Natural killer cell (primary cell): ENCODE results near the gene KRTAP5-4. TPM values are rescaled to one million over a fixed set of nuclear protein-coding genes. Genes with fewer than 3 reads are reported as not detected.
A peak's percentile ranks its signal among the peaks of the same experiment; 100 is the strongest.

ENCODE experiments used
- ATAC-seq, 3 donors: fragments of 150-1000 bp in 2 of 3; fragments of 200-7000 bp in 1 of 3; cut with Tn5 transposase; 1 replicate in 1 of 3; 2 replicates in 2 of 3; pipeline ENCODE4 v1.10.0; 2021; ENCODE audit warnings: mild to moderate bottlenecking in 2 of 3, moderate library complexity in 2 of 3
- DNase-seq, 2 donors: peaks; one replicate each; pipeline versions ENCODE4 v3.0.0 to v3.0.0-alpha.2; 2013 to 2021; ENCODE audit warnings: mixed read lengths in 1 of 2
- H3K27ac ChIP-seq: one replicate; pipeline ENCODE4 v1.5.1; 2013; ENCODE audit warnings: mild to moderate bottlenecking, low read length
- H3K27me3 ChIP-seq: one replicate; pipeline ENCODE4 v1.6.1; 2013; ENCODE audit warnings: low read length; ENCODE audit not compliant: control insufficient read depth, insufficient read depth
- H3K36me3 ChIP-seq: one replicate; pipeline ENCODE4 v1.6.1; 2013; ENCODE audit warnings: low read length; ENCODE audit not compliant: control insufficient read depth, insufficient read depth
- H3K4me1 ChIP-seq: one replicate; pipeline ENCODE4 v1.6.1; 2013; ENCODE audit warnings: low read length; ENCODE audit not compliant: control insufficient read depth, insufficient read depth
- H3K4me3 ChIP-seq: one replicate; pipeline ENCODE4 v1.5.1; 2013; ENCODE audit warnings: low read length
- H3K9me3 ChIP-seq: one replicate; pipeline ENCODE4 v1.6.1; 2013; ENCODE audit warnings: low read length; ENCODE audit not compliant: control insufficient read depth, insufficient read depth
- H3K27ac Mint-ChIP-seq, 2 donors: one replicate each; pipeline ENCODE4 v1.8.0; 2022; ENCODE audit warnings: mild to moderate bottlenecking in 2 of 2, mixed read lengths in 2 of 2, moderate library complexity in 1 of 2
- H3K27me3 Mint-ChIP-seq, 2 donors: one replicate each; pipeline ENCODE4 v1.8.0; 2022; ENCODE audit warnings: low read depth in 2 of 2, mixed read lengths in 2 of 2
- H3K36me3 Mint-ChIP-seq: one replicate; pipeline ENCODE4 v1.8.0; 2022; ENCODE audit warnings: mixed read lengths
- H3K4me1 Mint-ChIP-seq, 2 donors: one replicate each; pipeline ENCODE4 v1.8.0; 2022; ENCODE audit warnings: mixed read lengths in 2 of 2
- H3K4me3 Mint-ChIP-seq: one replicate; pipeline ENCODE4 v1.8.0; 2022; ENCODE audit warnings: mild to moderate bottlenecking, moderate library complexity, mixed read lengths
- H3K9me3 Mint-ChIP-seq, 2 donors: one replicate each; pipeline ENCODE4 v1.8.0; 2022; ENCODE audit warnings: mixed read lengths in 2 of 2
- WGBS: methylation state at CpG from one replicate; pipeline ENCODE4 v1.1.7; 2013; ENCODE audit warnings: missing lambda C conversion rate; ENCODE audit not compliant: insufficient coverage; 5-methylcytosine and 5-hydroxymethylcytosine counted together
- intact Hi-C: fragments of 100-400 bp; cut with micrococcal nuclease; formaldehyde crosslinking; loops from one replicate; pipeline ENCODE4 v1.14.2; 2022
- total RNA-seq, 4 donors: library from RNA; stranded (reverse); fragments of 120-200 nt in 1 of 4; gene quantifications; one replicate each; pipeline versions ENCODE4 v1.2.3 to v1.2.4, GENCODE V29; 2013 to 2022
- TF ChIP-seq, protein P1 (sequence below): fragments of 200-600 bp; IDR thresholded peaks from one replicate; pipeline ENCODE4 v1.8.0; 2022; ENCODE audit warnings: antibody characterized with exemption

The KRTAP5-4 gene
- total RNA-seq, 3 donors from 2014 or later (not counting 1 experiment from before 2014, with no cell fraction given) = not detected

GRCh38 chr11:1660111-1660867, 38.4 kb upstream of the KRTAP5-4 start:
- Mint-ChIP-seq H3K27me3 (peaks cover 8 to 21% of the 10 kb centered on the region in 2 donors), H3K9me3 (no peaks in the 10 kb centered on the region), H3K36me3 (peaks cover 6% of the 10 kb centered on the region), H3K4me1 (peaks cover 32 to 40% of the 10 kb centered on the region in 2 donors), H3K4me3 (peak overlapping the region; percentile 88), H3K27ac (peak overlapping the region; percentile 67 to 74)
- TF ChIP-seq, protein P1, sequence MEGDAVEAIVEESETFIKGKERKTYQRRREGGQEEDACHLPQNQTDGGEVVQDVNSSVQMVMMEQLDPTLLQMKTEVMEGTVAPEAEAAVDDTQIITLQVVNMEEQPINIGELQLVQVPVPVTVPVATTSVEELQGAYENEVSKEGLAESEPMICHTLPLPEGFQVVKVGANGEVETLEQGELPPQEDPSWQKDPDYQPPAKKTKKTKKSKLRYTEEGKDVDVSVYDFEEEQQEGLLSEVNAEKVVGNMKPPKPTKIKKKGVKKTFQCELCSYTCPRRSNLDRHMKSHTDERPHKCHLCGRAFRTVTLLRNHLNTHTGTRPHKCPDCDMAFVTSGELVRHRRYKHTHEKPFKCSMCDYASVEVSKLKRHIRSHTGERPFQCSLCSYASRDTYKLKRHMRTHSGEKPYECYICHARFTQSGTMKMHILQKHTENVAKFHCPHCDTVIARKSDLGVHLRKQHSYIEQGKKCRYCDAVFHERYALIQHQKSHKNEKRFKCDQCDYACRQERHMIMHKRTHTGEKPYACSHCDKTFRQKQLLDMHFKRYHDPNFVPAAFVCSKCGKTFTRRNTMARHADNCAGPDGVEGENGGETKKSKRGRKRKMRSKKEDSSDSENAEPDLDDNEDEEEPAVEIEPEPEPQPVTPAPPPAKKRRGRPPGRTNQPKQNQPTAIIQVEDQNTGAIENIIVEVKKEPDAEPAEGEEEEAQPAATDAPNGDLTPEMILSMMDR = no peak
- WGBS = 82% methylated on average over 24 of the region's 24 CpGs
- Histone ChIP-seq H3K4me1 (peaks cover 50% of the 10 kb centered on the region), H3K27me3 (no peaks in the 10 kb centered on the region), H3K9me3 (no peaks in the 10 kb centered on the region), H3K36me3 (no peaks in the 10 kb centered on the region), H3K27ac (no peak overlapping the region), H3K4me3 (no peak overlapping the region)
- DNase-seq = no peak
- no peak for ATAC-seq
- intact Hi-C loops = no loop called here

GRCh38 chr11:1659506-1659905, 37.6 kb upstream of the KRTAP5-4 start:
- H3K4me3 Mint-ChIP-seq = peak overlapping the region; percentile 88
- Histone ChIP-seq H3K27me3 (no peaks in the 10 kb centered on the region), H3K36me3 (no peaks in the 10 kb centered on the region), H3K4me3 (no peak overlapping the region), H3K9me3 (no peaks in the 10 kb centered on the region), H3K4me1 (peaks cover 50% of the 10 kb centered on the region), H3K27ac (no peak overlapping the region)
- H3K9me3 Mint-ChIP-seq = no peaks in the 10 kb centered on the region
- ATAC-seq = no peak
- peaks cover 32 to 40% of the 10 kb centered on the region in 2 donors for H3K4me1 Mint-ChIP-seq
- 11% methylated on average over 14 of the region's 14 CpGs for WGBS
- TF ChIP-seq, protein P1 = no peak
- peak in 1 of 2 donors; percentile 31 for DNase-seq
- peak overlapping the region; percentile 67 to 74 for H3K27ac Mint-ChIP-seq
- H3K36me3 Mint-ChIP-seq = peaks cover 6% of the 10 kb centered on the region
- H3K27me3 Mint-ChIP-seq = peaks cover 8 to 24% of the 10 kb centered on the region in 2 donors
- intact Hi-C loops = no loop called here

DNA sequence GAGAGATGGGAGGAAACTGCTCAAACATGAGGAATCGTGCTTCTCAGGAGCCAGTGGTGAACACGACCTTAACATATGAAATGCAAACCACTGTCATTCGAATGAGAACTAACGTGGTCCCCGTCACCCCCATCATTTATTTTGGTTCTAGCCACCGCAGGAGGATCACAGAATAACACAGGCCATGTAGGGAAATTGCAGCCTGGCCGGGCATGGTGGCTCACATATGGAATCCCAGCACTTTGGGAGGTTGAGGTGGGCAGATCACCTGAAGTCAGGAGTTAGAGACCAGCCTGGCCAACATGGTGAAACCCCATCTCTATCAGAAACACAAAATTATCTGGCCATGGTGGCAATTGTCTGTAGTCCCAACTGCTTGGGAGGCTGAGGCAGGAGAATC, 34.7 kb upstream of the KRTAP5-4 start:
- DNase-seq = no peak
- intact Hi-C loops = no loop called here

More for the DNA sequence above, 34.7 kb upstream of the KRTAP5-4 start:
- ATAC-seq = no peak
- H3K36me3 Mint-ChIP-seq = peaks cover 6% of the 10 kb centered on the region
- no peak overlapping the region for H3K27ac ChIP-seq
- TF ChIP-seq, protein P1 = no peak
- H3K9me3 Mint-ChIP-seq = no peaks in the 10 kb centered on the region
- peaks cover 20 to 25% of the 10 kb centered on the region in 2 donors for H3K4me1 Mint-ChIP-seq
- H3K27ac Mint-ChIP-seq = no peak overlapping the region
- peaks cover 8 to 36% of the 10 kb centered on the region in 2 donors for H3K27me3 Mint-ChIP-seq
- no peaks in the 10 kb centered on the region for H3K36me3 ChIP-seq
- peaks cover 39% of the 10 kb centered on the region for H3K4me1 ChIP-seq
- no peaks in the 10 kb centered on the region for H3K27me3 ChIP-seq
- 79% methylated on average over 7 of the region's 7 CpGs for WGBS
- no peaks in the 10 kb centered on the region for H3K9me3 ChIP-seq
- no peak overlapping the region for H3K4me3 ChIP-seq
- no peak overlapping the region for H3K4me3 Mint-ChIP-seq
